ENCODE measurements around the gene WNK1.

The WNK1 gene

DNA sequence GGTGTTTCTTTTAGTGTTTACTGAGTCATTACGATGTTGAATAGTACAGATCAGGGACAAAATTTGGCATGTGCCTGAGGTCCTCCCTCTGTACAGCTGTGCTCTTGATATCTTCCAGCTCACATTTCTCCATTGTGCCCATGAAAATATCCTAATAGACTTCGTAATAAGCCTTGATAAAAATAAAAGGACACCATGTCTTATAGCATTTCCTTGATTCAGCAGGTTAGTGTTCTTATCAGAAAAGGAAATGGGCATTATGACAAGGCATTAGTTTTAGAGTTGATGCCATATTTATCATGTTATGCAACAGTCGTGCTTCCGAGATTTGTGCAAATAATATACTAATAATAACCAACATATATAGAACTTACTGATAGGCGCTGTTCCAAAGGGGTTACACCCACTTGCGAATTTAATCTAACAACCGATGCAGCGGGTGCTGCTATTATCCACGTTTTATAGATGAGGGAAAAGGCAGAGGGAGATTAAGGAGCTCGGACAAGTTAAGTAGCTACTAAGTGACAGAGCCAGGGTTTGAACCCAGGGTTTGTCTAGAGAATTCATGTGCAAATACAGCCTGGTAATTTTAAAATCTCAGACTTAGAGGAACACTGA lies 15.1 kb upstream of the WNK1 start:
- H2BK15ac ChIP-seq (ENCODE audit: low read length), result no peak overlapping the region
- H3K4me1 ChIP-seq (ENCODE audit: control insufficient read depth in 2 of 2, insufficient read depth in 1 of 2, low read depth in 1 of 2, low read length in 2 of 2), result no peaks in the 10 kb centered on the region
- no peak overlapping the region for H3K14ac ChIP-seq (ENCODE audit: low read length)
- H3K79me1 ChIP-seq (ENCODE audit: low read depth, low read length), result no peaks in the 10 kb centered on the region
- H3K9ac ChIP-seq (ENCODE audit: low read depth, low read length, poor library complexity), result no peak overlapping the region
- H3K27ac ChIP-seq (replicated peaks; ENCODE audit: low read length), result no peak overlapping the region
- H2BK5ac ChIP-seq (ENCODE audit: low read length), result no peak overlapping the region
- no peak overlapping the region for H3K23ac ChIP-seq (ENCODE audit: low read depth, low read length, poor library complexity)
- no peak overlapping the region for H3K18ac ChIP-seq (ENCODE audit: low read length)
- no peaks in the 10 kb centered on the region for H3K9me3 ChIP-seq (replicated peaks in 1 of 2; ENCODE audit: control insufficient read depth in 2 of 2, insufficient read depth in 1 of 2, low read depth in 1 of 2, low read length in 2 of 2)
- H3K36me3 ChIP-seq (replicated peaks in 1 of 2; ENCODE audit: control insufficient read depth in 2 of 2, insufficient read depth in 2 of 2, low read length in 2 of 2), result no peaks in the 10 kb centered on the region
- H3K27me3 ChIP-seq (ENCODE audit: control insufficient read depth in 3 of 3, insufficient read depth in 3 of 3, low read depth in 1 of 3, low read length in 3 of 3), result no peaks in the 10 kb centered on the region
- H4K91ac ChIP-seq (ENCODE audit: low read depth, low read length, poor library complexity), result no peak overlapping the region
- no peak overlapping the region for H2BK120ac ChIP-seq (ENCODE audit: low read depth, low read length)
- H3K4me2 ChIP-seq (ENCODE audit: insufficient read depth, low read length, poor library complexity, severe bottlenecking), result no peak overlapping the region
- no peak overlapping the region for H3K4ac ChIP-seq (ENCODE audit: low read length)
- no peak for DNase-seq (ENCODE audit: low spot score)
- no peak overlapping the region for H2AFZ ChIP-seq (ENCODE audit: low read length)
- no peak overlapping the region for H2AK5ac ChIP-seq (ENCODE audit: low read depth, low read length)
- no peak overlapping the region for H3K4me3 ChIP-seq (ENCODE audit: low read length in 2 of 2)
- H2BK12ac ChIP-seq (ENCODE audit: low read length), result no peak overlapping the region
- WGBS, 2 donors (ENCODE audit: extremely low coverage in 2 of 2, insufficient read length in 2 of 2, insufficient replicate concordance in 1 of 2), result no CpG with 5 or more reads among the region's 10 CpGs
- H4K8ac ChIP-seq (ENCODE audit: low read depth, low read length), result no peak overlapping the region

GRCh38 chr12:738712-739111 lies 13.7 kb upstream of the WNK1 start:
- no peak overlapping the region for H3K18ac ChIP-seq (ENCODE audit: low read length)
- DNase-seq (ENCODE audit: low spot score), result no peak
- H2BK12ac ChIP-seq (ENCODE audit: low read length), result no peak overlapping the region
- H3K23ac ChIP-seq (ENCODE audit: low read depth, low read length, poor library complexity), result no peak overlapping the region
- no peak overlapping the region for H4K8ac ChIP-seq (ENCODE audit: low read depth, low read length)
- no peak overlapping the region for H2AK5ac ChIP-seq (ENCODE audit: low read depth, low read length)
- no peak overlapping the region for H4K91ac ChIP-seq (ENCODE audit: low read depth, low read length, poor library complexity)
- no peak overlapping the region for H3K9ac ChIP-seq (ENCODE audit: low read depth, low read length, poor library complexity)
- H3K4me2 ChIP-seq (ENCODE audit: insufficient read depth, low read length, poor library complexity, severe bottlenecking), result no peak overlapping the region
- H2BK120ac ChIP-seq (ENCODE audit: low read depth, low read length), result no peak overlapping the region
- WGBS, 2 donors (ENCODE audit: extremely low coverage in 2 of 2, insufficient read length in 2 of 2, insufficient replicate concordance in 1 of 2), result no CpG with 5 or more reads among the region's 2 CpGs
- no peaks in the 10 kb centered on the region for H3K79me1 ChIP-seq (ENCODE audit: low read depth, low read length)
- H2BK5ac ChIP-seq (ENCODE audit: low read length), result no peak overlapping the region
- no peaks in the 10 kb centered on the region for H3K4me1 ChIP-seq (ENCODE audit: control insufficient read depth in 2 of 2, insufficient read depth in 1 of 2, low read depth in 1 of 2, low read length in 2 of 2)
- no peak overlapping the region for H2AFZ ChIP-seq (ENCODE audit: low read length)
- H3K36me3 ChIP-seq (replicated peaks in 1 of 2; ENCODE audit: control insufficient read depth in 2 of 2, insufficient read depth in 2 of 2, low read length in 2 of 2), result no peaks in the 10 kb centered on the region
- no peak overlapping the region for H3K4me3 ChIP-seq (ENCODE audit: low read length in 2 of 2)
- H3K4ac ChIP-seq (ENCODE audit: low read length), result no peak overlapping the region
- H3K9me3 ChIP-seq (replicated peaks in 1 of 2; ENCODE audit: control insufficient read depth in 2 of 2, insufficient read depth in 1 of 2, low read depth in 1 of 2, low read length in 2 of 2), result no peaks in the 10 kb centered on the region
- peak overlapping the region; percentile 29 for H3K27ac ChIP-seq (replicated peaks; ENCODE audit: low read length)
- no peaks in the 10 kb centered on the region for H3K27me3 ChIP-seq (ENCODE audit: control insufficient read depth in 3 of 3, insufficient read depth in 3 of 3, low read depth in 1 of 3, low read length in 3 of 3)
- no peak overlapping the region for H2BK15ac ChIP-seq (ENCODE audit: low read length)
- H3K14ac ChIP-seq (ENCODE audit: low read length), result no peak overlapping the region

DNA sequence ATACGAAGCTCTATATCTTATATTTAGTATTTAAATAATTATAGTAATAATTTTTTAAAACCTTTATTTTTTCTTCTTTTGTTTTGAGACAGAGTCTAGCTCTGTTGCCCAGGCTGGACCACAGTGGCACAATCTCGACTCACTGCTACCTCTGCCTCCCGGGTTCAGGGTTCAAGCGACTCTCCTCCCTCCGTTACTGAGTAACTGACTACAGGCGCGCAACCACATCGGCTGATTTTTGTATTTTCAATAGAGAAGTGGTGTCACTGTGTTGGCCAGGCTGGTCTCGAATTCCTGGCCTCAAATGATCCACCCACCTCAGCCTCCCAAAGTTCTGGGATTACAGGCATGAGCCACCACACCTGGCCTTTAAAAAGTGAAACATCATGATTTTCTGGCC lies 13.0 kb upstream of the WNK1 start:
- Histone ChIP-seq H2BK12ac (ENCODE audit: low read length) (no peak overlapping the region), H3K9me3 (replicated peaks in 1 of 2; ENCODE audit: control insufficient read depth in 2 of 2, insufficient read depth in 1 of 2, low read depth in 1 of 2, low read length in 2 of 2) (no peaks in the 10 kb centered on the region), H3K14ac (ENCODE audit: low read length) (no peak overlapping the region), H2AK5ac (ENCODE audit: low read depth, low read length) (no peak overlapping the region), H4K91ac (ENCODE audit: low read depth, low read length, poor library complexity) (no peak overlapping the region), H3K4ac (ENCODE audit: low read length) (no peak overlapping the region), H3K18ac (ENCODE audit: low read length) (peak overlapping the region; percentile 44), H2AFZ (ENCODE audit: low read length) (no peak overlapping the region), H2BK120ac (ENCODE audit: low read depth, low read length) (no peak overlapping the region), H3K23ac (ENCODE audit: low read depth, low read length, poor library complexity) (no peak overlapping the region), H2BK15ac (ENCODE audit: low read length) (no peak overlapping the region), H3K4me2 (ENCODE audit: insufficient read depth, low read length, poor library complexity, severe bottlenecking) (no peak overlapping the region), H3K79me1 (ENCODE audit: low read depth, low read length) (no peaks in the 10 kb centered on the region), H3K4me1 (ENCODE audit: control insufficient read depth in 2 of 2, insufficient read depth in 1 of 2, low read depth in 1 of 2, low read length in 2 of 2) (no peaks in the 10 kb centered on the region), H4K8ac (ENCODE audit: low read depth, low read length) (no peak overlapping the region), H2BK5ac (ENCODE audit: low read length) (no peak overlapping the region), H3K27me3 (ENCODE audit: control insufficient read depth in 3 of 3, insufficient read depth in 3 of 3, low read depth in 1 of 3, low read length in 3 of 3) (no peaks in the 10 kb centered on the region), H3K4me3 (ENCODE audit: low read length in 2 of 2) (no peak overlapping the region), H3K9ac (ENCODE audit: low read depth, low read length, poor library complexity) (no peak overlapping the region), H3K27ac (replicated peaks; ENCODE audit: low read length) (no peak overlapping the region), H3K36me3 (replicated peaks in 1 of 2; ENCODE audit: control insufficient read depth in 2 of 2, insufficient read depth in 2 of 2, low read length in 2 of 2) (no peaks in the 10 kb centered on the region)
- no CpG with 5 or more reads among the region's 9 CpGs for WGBS, 2 donors (ENCODE audit: extremely low coverage in 2 of 2, insufficient read length in 2 of 2, insufficient replicate concordance in 1 of 2)
- DNase-seq (ENCODE audit: low spot score), result no peak

GRCh38 chr12:740921-741320 lies 11.5 kb upstream of the WNK1 start:
- H3K27ac ChIP-seq (replicated peaks; ENCODE audit: low read length), result no peak overlapping the region
- no peak overlapping the region for H3K4me3 ChIP-seq (ENCODE audit: low read length in 2 of 2)
- H2BK120ac ChIP-seq (ENCODE audit: low read depth, low read length), result no peak overlapping the region
- WGBS, 2 donors (ENCODE audit: extremely low coverage in 2 of 2, insufficient read length in 2 of 2, insufficient replicate concordance in 1 of 2), result no CpG with 5 or more reads among the region's 6 CpGs
- no peak overlapping the region for H4K8ac ChIP-seq (ENCODE audit: low read depth, low read length)
- H2BK5ac ChIP-seq (ENCODE audit: low read length), result no peak overlapping the region
- no peak overlapping the region for H3K4me2 ChIP-seq (ENCODE audit: insufficient read depth, low read length, poor library complexity, severe bottlenecking)
- H3K18ac ChIP-seq (ENCODE audit: low read length), result no peak overlapping the region
- no peak overlapping the region for H3K4ac ChIP-seq (ENCODE audit: low read length)
- H3K4me1 ChIP-seq (ENCODE audit: control insufficient read depth in 2 of 2, insufficient read depth in 1 of 2, low read depth in 1 of 2, low read length in 2 of 2), result no peaks in the 10 kb centered on the region
- H3K79me1 ChIP-seq (ENCODE audit: low read depth, low read length), result no peaks in the 10 kb centered on the region
- no peak overlapping the region for H3K14ac ChIP-seq (ENCODE audit: low read length)
- H3K9ac ChIP-seq (ENCODE audit: low read depth, low read length, poor library complexity), result no peak overlapping the region
- no peak overlapping the region for H2AK5ac ChIP-seq (ENCODE audit: low read depth, low read length)
- no peak overlapping the region for H2BK12ac ChIP-seq (ENCODE audit: low read length)
- no peak overlapping the region for H4K91ac ChIP-seq (ENCODE audit: low read depth, low read length, poor library complexity)
- no peaks in the 10 kb centered on the region for H3K9me3 ChIP-seq (replicated peaks in 1 of 2; ENCODE audit: control insufficient read depth in 2 of 2, insufficient read depth in 1 of 2, low read depth in 1 of 2, low read length in 2 of 2)
- DNase-seq (ENCODE audit: low spot score), result no peak
- no peaks in the 10 kb centered on the region for H3K36me3 ChIP-seq (replicated peaks in 1 of 2; ENCODE audit: control insufficient read depth in 2 of 2, insufficient read depth in 2 of 2, low read length in 2 of 2)
- no peak overlapping the region for H2BK15ac ChIP-seq (ENCODE audit: low read length)
- no peak overlapping the region for H2AFZ ChIP-seq (ENCODE audit: low read length)
- no peak overlapping the region for H3K23ac ChIP-seq (ENCODE audit: low read depth, low read length, poor library complexity)
- H3K27me3 ChIP-seq (ENCODE audit: control insufficient read depth in 3 of 3, insufficient read depth in 3 of 3, low read depth in 1 of 3, low read length in 3 of 3), result no peaks in the 10 kb centered on the region
